Measurements from ENCODE around the gene FBXO42.

DNA sequence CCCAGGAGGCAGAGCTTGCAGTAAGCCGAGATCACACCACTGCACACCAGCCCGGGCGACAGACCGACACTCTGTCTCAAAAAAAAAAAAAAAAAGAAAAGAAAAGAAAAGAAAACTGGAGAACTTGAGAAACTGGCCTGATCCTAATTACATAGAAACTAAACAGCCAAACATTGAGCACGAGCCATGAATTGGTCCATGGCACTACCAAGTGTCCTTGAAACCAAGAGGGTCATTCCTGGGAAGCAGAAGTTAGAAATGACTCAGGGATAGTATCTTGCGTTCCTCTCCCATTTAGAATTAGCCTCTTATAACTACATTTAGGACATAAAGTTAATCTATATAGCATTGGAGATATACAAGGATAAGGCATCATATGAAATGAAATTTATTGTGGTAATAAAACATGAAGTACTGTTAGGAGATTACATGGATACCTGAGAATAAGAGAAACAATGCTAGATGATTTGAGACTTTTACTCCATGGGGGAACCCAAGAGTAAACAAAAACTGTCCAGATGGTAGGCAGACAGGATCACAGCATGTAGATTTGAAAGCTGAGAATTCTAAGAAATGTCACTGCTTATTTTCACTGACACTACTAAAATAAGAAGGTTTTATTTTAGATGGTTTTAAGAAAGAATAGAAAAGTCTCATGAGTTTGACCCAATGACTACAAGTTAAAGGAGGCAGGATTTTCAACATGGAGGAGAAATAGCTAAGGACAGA, 75.8 kb downstream of the FBXO42 start:
- TF ChIP-seq CTCF (IDR thresholded peaks at IDR 0.05 in 8 of 11, conservative IDR thresholded peaks at IDR 0.05 in 3 of 11) = no peak
- TF ChIP-seq POLR2A (IDR thresholded peaks at IDR 0.05) = no peak

All from spleen (tissue), 7 donors.